Measurements from ENCODE around the gene KCNQ2. TPM values are rescaled to one million over a fixed set of nuclear protein-coding genes. Genes with fewer than 3 reads are reported as not detected.

The KCNQ2 gene
- total and polyA plus RNA-seq, 9 donors: not detected

GRCh38 chr20:63469019-63469712 is 3.3 kb downstream of the KCNQ2 start:
- Histone ChIP-seq H3K4me3 (no peak overlapping the region), H3K4me1 (ENCODE audit: insufficient read depth) (no peaks in the 10 kb centered on the region), H3K27me3 (peaks cover 2% of the 10 kb centered on the region), H3K9me3 (no peaks in the 10 kb centered on the region), H3K27ac (no peak overlapping the region), H3K36me3 (no peaks in the 10 kb centered on the region)
- WGBS, 3 donors: 64 to 79% (median 73%) methylated on average over 20 to 22 of the region's 22 CpGs
- no peak for DNase-seq
- intact Hi-C loops (cut with DNase I): no loop called here
- TF ChIP-seq CTCF (IDR thresholded peaks at IDR 0.05) (no peak), EP300 (IDR thresholded peaks at IDR 0.05) (no peak), POLR2A (IDR thresholded peaks at IDR 0.05) (no peak)

GRCh38 chr20:63468421-63468820 is 4.0 kb downstream of the KCNQ2 start:
- no peaks in the 10 kb centered on the region for H3K9me3 ChIP-seq
- no peak overlapping the region for H3K27ac ChIP-seq
- peaks cover 2% of the 10 kb centered on the region for H3K27me3 ChIP-seq
- WGBS, 3 donors: 70 to 82% (median 76%) methylated on average over 11 to 12 of the region's 12 CpGs
- H3K4me3 ChIP-seq: no peak overlapping the region
- H3K4me1 ChIP-seq (ENCODE audit: insufficient read depth): no peaks in the 10 kb centered on the region
- intact Hi-C loops (cut with DNase I): no loop called here
- TF ChIP-seq POLR2A (IDR thresholded peaks at IDR 0.05) (no peak), EP300 (IDR thresholded peaks at IDR 0.05) (no peak), CTCF (IDR thresholded peaks at IDR 0.05) (no peak)
- H3K36me3 ChIP-seq: no peaks in the 10 kb centered on the region
- no peak for DNase-seq

GRCh38 chr20:63467294-63468083 is 5.0 kb downstream of the KCNQ2 start:
- Histone ChIP-seq H3K4me1 (ENCODE audit: insufficient read depth) (no peaks in the 10 kb centered on the region), H3K4me3 (no peak overlapping the region), H3K27me3 (peaks cover 2% of the 10 kb centered on the region), H3K9me3 (no peaks in the 10 kb centered on the region), H3K27ac (no peak overlapping the region), H3K36me3 (no peaks in the 10 kb centered on the region)
- TF ChIP-seq CTCF (IDR thresholded peaks at IDR 0.05) (no peak), POLR2A (IDR thresholded peaks at IDR 0.05) (no peak), EP300 (IDR thresholded peaks at IDR 0.05) (no peak)
- WGBS, 3 donors: 55 to 70% (median 58%) methylated on average over 19 of the region's 19 CpGs
- DNase-seq: no peak
- intact Hi-C loops (cut with DNase I): no loop called here

DNA sequence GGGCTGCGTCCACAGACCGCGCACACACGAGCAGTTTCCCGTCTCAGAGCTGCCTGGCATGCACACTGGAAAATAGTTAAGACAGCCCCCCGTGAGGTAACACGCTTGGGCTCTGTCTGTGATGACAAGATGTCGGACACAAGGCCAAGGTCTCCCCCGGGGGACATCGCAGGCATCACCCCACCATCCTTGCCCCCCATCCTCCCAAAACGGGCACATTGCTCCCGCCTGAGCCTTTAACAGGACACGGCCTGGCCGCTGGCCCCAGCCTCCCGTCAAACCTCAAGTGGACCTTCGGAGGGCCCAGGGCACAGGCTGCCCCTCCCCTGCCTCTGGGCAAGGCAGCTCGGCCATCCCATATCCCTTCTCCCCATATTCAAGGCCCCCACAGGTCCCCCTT is 5.6 kb downstream of the KCNQ2 start:
- H3K27me3 ChIP-seq: no peaks in the 10 kb centered on the region
- no peak for DNase-seq
- intact Hi-C loops (cut with DNase I): no loop called here
- no peaks in the 10 kb centered on the region for H3K4me1 ChIP-seq (ENCODE audit: insufficient read depth)
- no peaks in the 10 kb centered on the region for H3K36me3 ChIP-seq
- H3K9me3 ChIP-seq: no peaks in the 10 kb centered on the region
- TF ChIP-seq EP300 (IDR thresholded peaks at IDR 0.05) (no peak), POLR2A (IDR thresholded peaks at IDR 0.05) (no peak), CTCF (IDR thresholded peaks at IDR 0.05) (no peak)
- H3K4me3 ChIP-seq: no peak overlapping the region
- H3K27ac ChIP-seq: no peak overlapping the region
- WGBS, 3 donors: 73 to 85% (median 83%) methylated on average over 14 to 17 of the region's 17 CpGs

Measured in ovary (tissue), 9 donors.